Placental epithelial cell (primary cell): ENCODE data around the gene STX1B. TPM values are rescaled to one million over a fixed set of nuclear protein-coding genes. Genes with fewer than 3 reads are reported as not detected.

ENCODE experiments used
- small RNA-seq: library from RNA; depleted of rRNA; stranded (forward); fragments of <200 nt; gene quantifications from one replicate; pipeline ENCODE3, GENCODE V24; 2012
- total RNA-seq: library from RNA; depleted of rRNA; stranded (reverse); fragments of >200 nt; gene quantifications from 2 replicates; pipeline ENCODE4 v1.2.3, GENCODE V29; 2012

Gene STX1B
- total RNA-seq = 1.5 and 2.0 TPM in 2 replicates

DNA sequence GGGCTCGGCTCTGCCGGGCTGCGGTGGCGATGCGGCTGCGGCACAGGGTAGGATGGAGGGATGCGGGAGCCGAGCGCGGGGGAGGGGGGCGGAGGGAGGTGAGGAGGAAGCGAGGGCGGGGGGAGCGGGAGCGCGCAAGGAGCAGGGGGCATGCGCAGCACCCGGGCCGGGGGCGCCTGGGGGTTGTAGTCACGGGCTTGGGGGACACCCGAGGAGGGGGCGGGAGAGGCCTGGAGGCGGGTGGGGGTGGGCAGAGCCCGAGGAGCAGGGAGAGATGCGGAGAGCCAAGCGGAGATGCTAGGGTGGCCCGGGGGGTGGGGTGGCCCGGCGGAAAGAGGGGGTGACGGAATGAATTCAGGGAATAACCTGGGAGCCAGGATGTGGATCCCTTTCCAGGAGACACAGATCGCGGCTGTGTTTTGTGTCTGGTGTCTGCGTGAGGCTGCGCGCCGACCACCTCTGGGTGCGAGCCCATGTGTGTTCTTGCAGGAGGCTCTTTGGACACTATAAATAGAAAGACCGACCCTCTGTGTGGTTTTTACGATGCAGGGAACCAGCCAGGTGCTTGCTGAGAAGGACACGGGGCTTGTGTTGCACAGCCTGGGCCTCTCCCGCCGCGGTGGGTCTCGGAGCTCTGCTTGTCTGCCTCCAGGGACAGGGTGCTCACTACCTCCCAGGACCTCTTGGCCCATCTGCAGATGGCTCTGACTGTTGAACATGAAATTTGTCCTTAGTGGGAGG is at the start of gene STX1B:
TSS of gene STX1B (minus strand) at position 54 of the 741 bp plus-strand sequence. CDS start 242 bp downstream, outside the sequence.

GRCh38 chr16:31032736-31033708 is 22.6 kb upstream of the STX1B start, which contains the start of gene STX4:
TSS of gene STX4 (plus strand) at chr16:31033558. CDS start at chr16:31033806, 248 bp downstream.

DNA sequence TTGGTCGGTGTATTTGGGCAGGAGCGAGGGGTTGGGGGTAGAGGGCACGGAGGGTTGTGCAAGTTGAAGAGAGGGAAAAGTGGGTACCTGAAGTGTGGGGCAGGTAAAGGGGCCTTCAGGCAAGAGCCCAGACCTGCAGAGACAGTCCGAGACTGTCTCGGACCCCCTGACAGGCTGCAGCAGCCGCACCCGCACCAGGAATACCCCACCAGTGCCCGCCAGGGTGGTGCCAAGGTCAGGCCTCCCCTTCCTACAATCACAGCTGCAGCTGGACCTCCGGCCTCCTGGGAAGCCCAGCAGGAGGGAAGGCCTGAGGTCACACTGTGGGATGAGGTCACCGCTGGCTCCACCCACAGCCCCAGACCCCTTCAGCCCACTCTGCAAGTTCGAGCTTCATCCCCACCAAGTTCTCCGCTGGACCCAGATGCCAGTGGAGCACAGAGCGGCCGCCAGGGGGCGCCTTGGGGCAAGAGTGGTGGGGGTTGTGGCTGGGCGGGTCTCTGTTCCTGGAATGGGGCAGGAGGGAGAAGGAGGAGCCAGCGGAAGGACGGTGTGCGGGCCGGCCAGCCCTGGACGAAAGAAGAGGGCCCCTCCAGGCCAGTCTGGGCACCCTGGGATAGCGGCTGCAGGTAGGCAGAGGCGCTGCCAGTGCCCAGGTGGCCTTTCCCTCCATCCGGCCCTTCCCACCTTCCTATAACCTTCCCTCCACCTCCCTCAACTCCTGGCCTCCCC is 25.6 kb downstream of the STX1B start, which contains the start of gene HSD3B7:
TSS of gene HSD3B7 (plus strand) at position 539 of the 732 bp plus-strand sequence. CDS start 452 bp downstream, outside the sequence.

GRCh38 chr16:30957456-30958174 is 52.8 kb downstream of the STX1B start, which contains the start of gene SETD1A:
TSS of gene SETD1A (plus strand) at chr16:30957754. CDS start at chr16:30958732, 978 bp downstream.

DNA sequence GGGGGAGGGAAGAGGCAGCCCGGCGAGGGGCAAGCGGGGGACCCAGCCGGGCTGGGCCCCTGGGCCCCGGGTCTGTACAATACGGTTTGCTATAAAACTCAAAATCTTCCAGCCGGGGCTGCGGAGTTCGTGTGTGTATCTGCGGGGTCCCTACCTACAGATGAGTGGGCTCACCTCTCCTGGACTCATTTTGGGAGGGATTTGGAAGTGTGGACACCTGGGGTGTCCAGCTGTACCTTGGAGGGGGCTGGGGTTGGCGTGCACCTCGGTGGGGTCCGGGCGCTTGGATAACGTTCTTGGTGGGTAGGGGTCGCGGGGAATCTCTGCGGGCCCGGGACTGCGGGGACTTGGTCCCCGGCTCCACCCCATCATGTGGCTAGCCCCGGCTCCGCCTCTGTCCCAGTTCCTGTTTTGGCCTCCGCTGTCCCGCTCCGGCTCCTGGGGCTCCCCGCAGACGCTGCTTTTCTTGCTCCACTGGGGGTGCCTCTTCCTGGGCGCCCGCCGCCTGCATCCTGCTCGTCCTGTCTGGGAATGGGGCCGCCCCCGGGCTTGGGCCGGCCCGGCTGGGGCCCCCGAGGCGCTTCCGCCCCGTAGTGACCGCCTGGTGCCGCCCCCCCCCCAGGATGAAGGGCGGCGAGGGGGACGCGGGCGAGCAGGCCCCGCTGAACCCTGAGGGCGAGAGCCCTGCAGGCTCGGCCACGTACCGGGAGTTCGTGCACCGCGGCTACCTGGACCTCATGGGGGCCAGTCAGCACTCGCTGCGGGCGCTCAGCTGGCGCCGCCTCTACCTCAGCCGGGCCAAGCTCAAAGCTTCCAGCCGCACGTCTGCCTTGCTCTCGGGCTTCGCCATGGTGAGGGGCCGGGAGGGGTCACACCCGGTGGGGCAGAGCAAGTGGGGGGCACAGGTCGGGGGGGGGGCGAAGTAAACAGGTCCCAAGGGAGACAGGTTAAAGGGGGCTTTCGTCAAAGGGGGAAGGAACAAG is 61.5 kb downstream of the STX1B start, which contains the start of gene ORAI3:
TSS of gene ORAI3 (plus strand) at position 402 of the 983 bp plus-strand sequence. CDS start at position 624, 222 bp downstream.

Small RNAs within 50 kb of the gene (small RNA-seq; reads per million reads assigned to genes)
- not detected for gene AC135048.1

Other genes starting within 250 kb of the STX1B start
- 2.7 and 3.0 TPM in 2 replicates for gene CFAP119, start 248.6 kb downstream of the STX1B start, total RNA-seq
- 67.5 and 76.0 TPM in 2 replicates for gene RNF40, start 248.3 kb downstream of the STX1B start, total RNA-seq
- 21.7 and 22.4 TPM in 2 replicates for gene ZNF629, start 223.4 kb downstream of the STX1B start, total RNA-seq
- gene BCL7C, start 116.6 kb downstream of the STX1B start, total RNA-seq = 42.0 and 53.0 TPM in 2 replicates
- gene CTF1, start 114.0 kb downstream of the STX1B start, total RNA-seq = 4.9 and 7.5 TPM in 2 replicates
- gene FBXL19, start 87.1 kb downstream of the STX1B start, total RNA-seq = 28.7 and 33.4 TPM in 2 replicates
- gene ORAI3, start 61.6 kb downstream of the STX1B start, total RNA-seq = 49.3 and 69.9 TPM in 2 replicates
- 4.7 and 5.0 TPM in 2 replicates for gene SETD1A, start 52.9 kb downstream of the STX1B start, total RNA-seq
- gene HSD3B7, start 25.4 kb downstream of the STX1B start, total RNA-seq = 13.7 and 16.5 TPM in 2 replicates
- gene STX4, start 22.9 kb upstream of the STX1B start, total RNA-seq = 26.8 and 35.3 TPM in 2 replicates
- gene ZNF668, start 63.6 kb upstream of the STX1B start, total RNA-seq = 21.2 and 37.3 TPM in 2 replicates
- 20.3 and 26.3 TPM in 2 replicates for gene ZNF646, start 63.8 kb upstream of the STX1B start, total RNA-seq
- 3.1 and 3.8 TPM in 2 replicates for gene PRSS53, start 78.3 kb upstream of the STX1B start, total RNA-seq
- gene VKORC1, start 84.2 kb upstream of the STX1B start, total RNA-seq = 60.9 and 83.2 TPM in 2 replicates
- 40.8 and 43.4 TPM in 2 replicates for gene BCKDK, start 97.7 kb upstream of the STX1B start, total RNA-seq
- 28.3 and 31.0 TPM in 2 replicates for gene KAT8, start 107.0 kb upstream of the STX1B start, total RNA-seq
- 66.0 and 67.9 TPM in 2 replicates for gene PRSS8, start 125.1 kb upstream of the STX1B start, total RNA-seq
- 2.5 and 4.3 TPM in 2 replicates for gene PRSS36, start 139.4 kb upstream of the STX1B start, total RNA-seq
- gene FUS, start 169.5 kb upstream of the STX1B start, total RNA-seq = 48.7 and 60.4 TPM in 2 replicates
- 51.5 and 95.4 TPM in 2 replicates for gene PYCARD, start 192.1 kb upstream of the STX1B start, total RNA-seq
- gene TRIM72, start 203.5 kb upstream of the STX1B start, total RNA-seq = not detected in 2 replicates
- gene PYDC1, start 206.5 kb upstream of the STX1B start, total RNA-seq = not detected in 2 replicates
- gene ITGAM, start 249.3 kb upstream of the STX1B start, total RNA-seq = under 0.01 TPM in 1 of 2 replicates, not detected in the other